GM21825 (cell line): ENCODE data around the gene CNRIP1.

Source experiments
- ATAC-seq: cut with Tn5 transposase; IDR thresholded peaks from one replicate; pipeline ENCODE4 v1.9.1; 2021; ENCODE audit warnings: mild to moderate bottlenecking, moderate library complexity; ENCODE audit not compliant: unreplicated experiment

Gene CNRIP1

GRCh38 chr2:68293755-68294154, 26.0 kb downstream of the CNRIP1 start:
- no peak for ATAC-seq

- ATAC-seq: no peak
These were observed 26.7 kb downstream of the CNRIP1 start for GRCh38 chr2:68293024-68293423.

- no peak for ATAC-seq
These were observed 27.5 kb downstream of the CNRIP1 start for GRCh38 chr2:68292108-68292710.

- no peak for ATAC-seq
These were observed 28.4 kb downstream of the CNRIP1 start for GRCh38 chr2:68291314-68291713.

GRCh38 chr2:68290901-68291300, 28.8 kb downstream of the CNRIP1 start:
- no peak for ATAC-seq

- ATAC-seq: no peak
These were observed 31.9 kb downstream of the CNRIP1 start for GRCh38 chr2:68287580-68288441.

GRCh38 chr2:68284896-68285295, 34.9 kb downstream of the CNRIP1 start:
- no peak for ATAC-seq

- no peak for ATAC-seq
These were observed 36.3 kb downstream of the CNRIP1 start for GRCh38 chr2:68283419-68283812.

GRCh38 chr2:68282811-68283418, 36.8 kb downstream of the CNRIP1 start:
- ATAC-seq: no peak

- no peak for ATAC-seq
These were observed 39.0 kb downstream of the CNRIP1 start for GRCh38 chr2:68280796-68281195.

GRCh38 chr2:68280348-68280747, 39.4 kb downstream of the CNRIP1 start:
- no peak for ATAC-seq

GRCh38 chr2:68279691-68280090, 40.1 kb downstream of the CNRIP1 start:
- ATAC-seq: no peak

- no peak for ATAC-seq
These were observed 41.6 kb downstream of the CNRIP1 start for GRCh38 chr2:68278169-68278568.

GRCh38 chr2:68274022-68274421, 45.7 kb downstream of the CNRIP1 start:
- no peak for ATAC-seq

- no peak for ATAC-seq
These were observed 47.3 kb downstream of the CNRIP1 start for GRCh38 chr2:68272246-68272994.

GRCh38 chr2:68266655-68267054, 53.1 kb downstream of the CNRIP1 start:
- ATAC-seq: no peak

- no peak for ATAC-seq
These were observed 56.1 kb downstream of the CNRIP1 start for GRCh38 chr2:68263632-68264031.

GRCh38 chr2:68258851-68259250, 60.9 kb downstream of the CNRIP1 start:
- ATAC-seq: no peak

GRCh38 chr2:68256093-68256450, 63.7 kb downstream of the CNRIP1 start:
- ATAC-seq: no peak

GRCh38 chr2:68253219-68254068, 66.3 kb downstream of the CNRIP1 start:
- ATAC-seq: no peak
